Activated naive CD4-positive, alpha-beta T cell treated with anti-CD3 and anti-CD28 coated beads, Interleukin-2, amount 50 U/mL, for 24 hours (primary cell): Measurements from ENCODE around the gene NAGA.

Experiments
- H3K27ac Mint-ChIP-seq: one replicate; pipeline ENCODE4 v1.8.0; 2021; ENCODE audit warnings: mild to moderate bottlenecking, mixed read lengths
- H3K27me3 Mint-ChIP-seq: one replicate; pipeline ENCODE4 v1.8.0; 2021; ENCODE audit warnings: mixed read lengths
- H3K36me3 Mint-ChIP-seq: one replicate; pipeline ENCODE4 v1.8.0; 2021; ENCODE audit warnings: mixed read lengths
- H3K4me1 Mint-ChIP-seq: one replicate; pipeline ENCODE4 v1.8.0; 2021; ENCODE audit warnings: mixed read lengths
- H3K4me3 Mint-ChIP-seq: one replicate; pipeline ENCODE4 v1.8.0; 2021; ENCODE audit warnings: mild to moderate bottlenecking, mixed read lengths
- H3K9me3 Mint-ChIP-seq: one replicate; pipeline ENCODE4 v1.8.0; 2021; ENCODE audit warnings: mixed read lengths

Gene NAGA

DNA sequence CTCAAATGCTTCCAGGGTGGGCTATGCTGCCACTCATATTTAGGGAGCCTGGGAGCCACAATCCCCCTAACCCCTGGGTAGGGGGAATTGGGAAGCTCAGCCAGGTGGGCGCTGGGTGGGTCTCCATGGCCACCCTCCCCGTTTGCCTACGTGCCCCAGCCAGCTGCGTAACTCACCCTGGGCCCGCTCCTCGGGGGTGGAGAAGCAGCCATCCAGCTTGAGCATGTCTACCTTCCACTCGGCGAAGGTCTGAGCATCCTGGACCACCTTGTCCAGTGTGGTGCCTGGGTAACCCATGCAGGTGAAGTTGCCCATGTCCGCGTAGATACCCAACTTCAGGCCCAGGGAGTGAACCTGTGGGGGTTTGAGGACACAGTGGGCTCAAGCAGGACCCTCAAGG is 3.7 kb downstream of the NAGA start:
- Mint-ChIP-seq H3K27ac (no peak overlapping the region), H3K4me3 (no peak overlapping the region), H3K27me3 (no peaks in the 10 kb centered on the region), H3K9me3 (no peaks in the 10 kb centered on the region), H3K4me1 (peaks cover 24% of the 10 kb centered on the region), H3K36me3 (peaks cover 2% of the 10 kb centered on the region)

DNA sequence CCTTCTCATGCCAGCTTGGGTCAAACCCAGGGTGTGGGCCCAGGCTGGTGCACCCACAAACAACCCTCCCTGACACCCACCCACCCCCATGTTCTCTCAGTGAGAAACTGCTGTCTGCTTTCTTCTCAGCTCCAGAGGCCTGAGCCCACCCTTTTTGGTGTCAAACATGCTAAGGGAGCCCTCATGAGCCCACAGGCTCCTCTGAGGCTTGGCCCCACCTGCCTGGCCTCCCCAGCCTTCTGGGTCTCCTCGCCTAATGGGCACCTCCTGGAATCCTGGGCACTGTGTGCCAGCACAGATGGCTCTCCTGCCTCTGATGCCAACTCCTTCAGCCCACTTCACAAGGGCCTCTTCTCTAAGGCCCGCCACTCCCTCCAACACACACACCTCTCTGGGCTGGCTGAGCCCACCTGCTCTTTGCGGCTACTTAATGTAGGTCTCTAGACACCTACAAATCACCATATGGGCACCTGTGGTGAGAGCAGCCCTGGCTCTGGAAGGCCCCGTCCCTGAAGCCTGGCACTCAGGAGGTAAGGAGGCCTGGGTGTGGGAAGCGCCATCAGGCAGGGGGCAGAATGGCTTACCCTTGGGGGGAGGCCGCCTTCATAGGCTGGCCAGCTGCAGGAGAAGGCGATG is 4.4 kb downstream of the NAGA start:
- Mint-ChIP-seq H3K4me3 (no peak overlapping the region), H3K27ac (no peak overlapping the region), H3K36me3 (peaks cover 2% of the 10 kb centered on the region)

DNA sequence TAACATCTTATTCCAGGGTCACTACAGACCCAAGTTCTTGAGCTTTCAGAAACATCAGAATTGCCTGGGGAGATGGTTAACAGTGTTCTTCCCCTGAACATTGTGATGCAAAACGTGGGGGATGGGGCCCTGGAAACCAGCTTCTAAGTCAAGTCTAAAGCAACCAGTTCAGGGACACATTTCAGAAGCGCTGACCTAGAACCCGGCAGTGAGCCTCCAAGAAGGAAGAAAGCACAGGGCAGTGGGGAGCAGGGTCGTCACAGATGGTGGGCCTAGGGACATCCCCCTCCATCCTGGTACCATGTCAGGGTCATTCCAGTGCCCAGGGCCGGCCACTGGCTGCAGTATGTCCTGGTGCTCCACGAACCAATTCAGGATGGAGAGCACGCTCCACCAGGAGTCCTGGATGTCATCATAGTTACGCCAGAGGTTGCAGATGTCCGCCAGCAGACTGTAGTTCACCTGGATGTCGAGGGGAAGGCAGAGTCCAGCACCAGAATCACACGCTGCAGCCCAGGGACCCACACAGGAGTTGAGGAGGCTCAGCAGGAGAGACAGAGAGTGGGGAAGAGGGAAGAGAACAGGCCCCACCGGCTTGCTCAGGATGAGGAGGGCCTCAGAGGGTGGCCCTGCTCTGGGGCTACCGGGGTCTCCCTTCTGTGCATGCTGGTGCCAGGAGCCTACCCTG is 5.0 kb downstream of the NAGA start:
- Mint-ChIP-seq H3K27me3 (no peaks in the 10 kb centered on the region), H3K4me3 (no peak overlapping the region), H3K27ac (no peak overlapping the region), H3K9me3 (no peaks in the 10 kb centered on the region), H3K4me1 (peaks cover 12% of the 10 kb centered on the region), H3K36me3 (peaks cover 3% of the 10 kb centered on the region)

More for the DNA sequence above, 4.4 kb downstream of the NAGA start:
- Mint-ChIP-seq H3K9me3 (no peaks in the 10 kb centered on the region), H3K27me3 (no peaks in the 10 kb centered on the region), H3K4me1 (peaks cover 18% of the 10 kb centered on the region)

DNA sequence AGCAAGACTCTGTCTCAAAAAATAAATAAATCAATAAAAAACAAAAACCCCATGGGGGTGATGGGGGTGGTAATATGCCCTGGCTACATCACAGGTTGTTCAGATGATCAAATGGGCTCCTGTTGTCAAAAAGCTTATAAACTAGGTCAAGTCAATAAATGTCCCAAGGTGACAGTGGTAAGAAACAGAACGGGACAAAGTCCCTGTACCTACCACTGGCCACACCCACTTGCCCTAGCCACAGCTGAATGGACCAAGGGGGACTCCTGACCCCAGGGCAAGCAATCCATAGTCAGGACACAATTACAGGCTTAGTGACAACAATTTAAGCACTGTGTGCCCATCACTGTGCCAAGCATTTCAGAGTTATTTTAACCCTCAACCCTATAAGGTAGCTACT is 6.0 kb downstream of the NAGA start:
- Mint-ChIP-seq H3K36me3 (peaks cover 5% of the 10 kb centered on the region), H3K27me3 (no peaks in the 10 kb centered on the region), H3K4me1 (peaks cover 4% of the 10 kb centered on the region), H3K4me3 (no peak overlapping the region), H3K9me3 (no peaks in the 10 kb centered on the region), H3K27ac (no peak overlapping the region)

DNA sequence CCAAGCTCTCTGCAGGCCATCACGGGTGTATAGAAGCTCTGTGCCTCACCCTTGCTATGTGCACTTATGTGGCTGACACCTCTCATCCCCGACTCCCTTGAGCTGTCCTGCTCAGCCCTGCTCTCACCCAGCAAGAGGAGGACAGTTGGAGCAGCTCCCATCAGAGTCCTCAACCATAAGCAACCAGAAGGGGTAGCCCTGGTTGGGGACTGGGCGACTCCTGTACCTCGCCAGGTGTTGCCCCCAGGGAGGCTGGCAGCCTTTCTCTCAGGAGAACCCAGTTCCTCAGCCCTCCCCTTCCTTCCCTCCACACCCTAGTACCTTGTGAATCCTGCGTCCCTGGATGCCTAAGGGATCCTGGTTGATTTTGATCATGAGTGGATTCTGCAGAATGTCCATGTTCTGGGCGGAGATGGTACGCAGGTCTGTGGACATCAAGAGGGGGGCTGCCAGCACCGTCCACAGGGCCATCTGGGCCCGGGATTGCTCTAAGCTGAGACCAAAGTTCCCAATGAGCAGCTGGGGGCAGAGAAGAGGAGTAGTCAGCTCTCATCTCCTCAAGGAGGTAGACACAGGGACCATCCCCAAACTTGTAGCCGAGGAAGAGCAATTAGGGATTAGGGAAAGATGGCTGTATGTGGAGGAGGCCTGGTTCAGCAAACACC is 8.0 kb downstream of the NAGA start:
- no peaks in the 10 kb centered on the region for H3K4me1 Mint-ChIP-seq
- H3K9me3 Mint-ChIP-seq = no peaks in the 10 kb centered on the region
- H3K36me3 Mint-ChIP-seq = peaks cover 11% of the 10 kb centered on the region
- no peak overlapping the region for H3K27ac Mint-ChIP-seq
- H3K27me3 Mint-ChIP-seq = no peaks in the 10 kb centered on the region
- H3K4me3 Mint-ChIP-seq = no peak overlapping the region

DNA sequence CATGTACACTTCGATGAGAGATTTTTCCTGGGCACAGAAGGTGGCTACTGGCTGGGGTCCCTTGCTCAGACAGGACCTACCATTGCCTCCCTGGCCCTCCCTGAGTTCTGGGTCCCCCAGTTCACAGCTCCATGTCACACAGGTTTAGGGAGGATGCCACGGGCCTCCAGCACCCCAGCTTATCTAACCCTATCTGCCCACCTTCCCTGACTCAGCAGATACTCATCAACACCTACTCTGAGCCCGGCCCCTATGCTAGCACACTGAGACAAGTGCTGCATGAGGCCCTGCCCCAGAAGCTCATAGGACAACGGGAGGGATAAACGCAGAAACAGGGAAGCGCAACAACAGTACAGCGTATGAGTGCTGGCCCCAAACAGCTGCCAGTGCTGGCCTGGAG is 9.6 kb downstream of the NAGA start:
- H3K9me3 Mint-ChIP-seq = peaks cover 12% of the 10 kb centered on the region
- H3K4me3 Mint-ChIP-seq = no peak overlapping the region
- no peaks in the 10 kb centered on the region for H3K27me3 Mint-ChIP-seq
- H3K4me1 Mint-ChIP-seq = no peaks in the 10 kb centered on the region
- peaks cover 17% of the 10 kb centered on the region for H3K36me3 Mint-ChIP-seq
- H3K27ac Mint-ChIP-seq = no peak overlapping the region

DNA sequence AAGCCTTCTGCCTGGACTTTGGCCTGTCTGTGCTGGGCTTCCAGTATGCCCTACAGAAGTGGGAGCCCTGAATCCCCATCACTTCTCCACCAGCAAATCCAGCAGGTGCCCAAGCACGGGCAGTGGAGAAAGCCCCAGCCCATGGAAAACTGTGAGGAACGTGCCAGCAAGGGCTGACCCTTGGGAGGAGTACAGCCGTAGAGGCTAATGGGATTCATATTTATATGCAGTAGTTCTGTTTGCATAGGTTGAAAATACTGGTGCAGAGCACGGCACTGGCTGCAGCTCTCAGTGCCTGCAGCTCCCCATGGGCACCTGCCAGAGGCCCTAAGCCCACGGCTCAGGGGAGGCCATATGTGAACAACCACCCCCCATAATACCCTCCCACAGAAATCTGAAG is 10.1 kb downstream of the NAGA start:
- Mint-ChIP-seq H3K27me3 (no peaks in the 10 kb centered on the region), H3K36me3 (peaks cover 17% of the 10 kb centered on the region), H3K27ac (no peak overlapping the region), H3K4me1 (no peaks in the 10 kb centered on the region), H3K4me3 (no peak overlapping the region), H3K9me3 (peaks cover 14% of the 10 kb centered on the region)

DNA sequence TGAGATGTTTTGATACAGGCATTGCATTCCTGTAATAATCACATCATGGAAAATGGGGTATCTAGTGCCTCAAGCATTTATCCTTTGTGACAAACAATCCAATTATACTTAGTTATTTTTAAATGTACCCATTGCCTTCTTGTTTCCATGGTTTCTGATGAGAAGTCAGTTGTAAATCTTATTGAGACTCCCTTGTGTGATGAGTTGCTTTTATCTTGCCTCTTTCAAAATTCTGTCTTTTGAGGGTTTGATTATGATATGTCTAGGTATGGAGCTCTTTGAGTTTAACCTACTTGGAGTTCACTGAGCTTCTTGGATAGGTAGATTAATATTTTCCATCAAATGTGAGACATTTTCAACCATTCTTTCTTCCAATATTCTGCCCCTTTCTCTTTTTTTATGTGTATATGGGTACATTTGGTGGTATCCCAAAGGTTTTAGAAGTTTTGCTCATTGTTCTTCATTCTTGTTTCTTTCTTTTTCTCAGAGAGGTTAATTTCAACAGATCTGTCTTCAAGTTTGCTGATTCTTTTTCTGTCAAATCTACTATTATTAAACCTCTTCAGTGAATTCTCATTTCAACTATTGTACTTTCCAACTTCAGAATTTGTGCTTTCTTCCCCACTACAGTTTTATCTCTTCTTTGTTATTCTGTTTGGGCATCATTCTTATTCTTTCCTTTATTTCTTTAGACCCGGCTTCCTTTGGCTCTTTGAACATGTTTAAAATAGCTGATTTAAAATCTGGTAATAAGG is 13.7 kb downstream of the NAGA start:
- H3K4me3 Mint-ChIP-seq = no peak overlapping the region
- no peak overlapping the region for H3K27ac Mint-ChIP-seq
- peaks cover 17% of the 10 kb centered on the region for H3K36me3 Mint-ChIP-seq
- peaks cover 14% of the 10 kb centered on the region for H3K9me3 Mint-ChIP-seq
- H3K4me1 Mint-ChIP-seq = no peaks in the 10 kb centered on the region
- H3K27me3 Mint-ChIP-seq = no peaks in the 10 kb centered on the region

DNA sequence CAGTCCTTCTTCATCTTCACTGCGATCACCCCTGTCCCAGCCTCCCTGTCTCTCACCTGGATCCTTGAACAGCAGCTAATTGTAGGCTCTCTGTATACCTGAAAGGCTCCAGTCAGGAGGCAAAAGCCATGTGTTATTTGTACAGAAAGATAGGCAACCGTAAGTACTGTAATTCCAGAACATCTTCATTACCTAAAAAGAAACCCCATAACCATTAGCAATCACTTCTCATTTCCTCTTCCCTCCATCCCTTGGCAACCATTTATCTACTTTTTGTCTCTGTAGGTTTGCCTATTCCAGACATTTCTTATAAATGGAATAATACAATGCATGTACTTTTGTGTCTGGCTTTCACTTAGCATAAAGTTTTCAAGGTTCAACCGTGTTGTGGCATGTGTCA is 17.8 kb downstream of the NAGA start:
- Mint-ChIP-seq H3K27ac (no peak overlapping the region), H3K4me3 (no peak overlapping the region), H3K9me3 (peaks cover 14% of the 10 kb centered on the region), H3K4me1 (no peaks in the 10 kb centered on the region), H3K27me3 (no peaks in the 10 kb centered on the region), H3K36me3 (peaks cover 7% of the 10 kb centered on the region)

DNA sequence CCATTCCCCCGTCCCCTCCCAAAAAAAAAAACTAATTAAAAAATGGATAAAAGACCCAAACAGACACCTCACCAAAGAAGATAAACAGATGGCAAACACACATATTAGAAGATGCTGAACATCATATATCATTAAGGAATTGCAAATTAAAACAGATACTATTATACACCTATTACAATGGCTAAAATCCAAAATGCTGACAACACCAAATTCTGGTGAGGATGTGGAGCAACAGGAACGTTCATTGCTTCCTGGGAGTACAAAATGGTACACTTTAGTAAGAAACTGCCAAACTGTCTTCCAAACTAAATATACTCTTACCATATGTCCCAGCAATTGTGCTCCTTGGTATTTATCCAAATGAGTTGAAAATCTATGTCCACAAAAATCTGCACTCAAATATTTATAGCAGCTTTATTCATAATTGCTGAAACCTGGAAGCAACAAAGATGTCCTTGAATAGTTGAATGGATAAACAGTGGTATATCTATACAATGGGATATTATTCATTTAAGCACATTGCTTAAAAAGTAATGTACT is 19.9 kb downstream of the NAGA start:
- Mint-ChIP-seq H3K36me3 (no peaks in the 10 kb centered on the region), H3K4me3 (no peak overlapping the region), H3K9me3 (no peaks in the 10 kb centered on the region), H3K27me3 (no peaks in the 10 kb centered on the region), H3K27ac (no peak overlapping the region), H3K4me1 (no peaks in the 10 kb centered on the region)

DNA sequence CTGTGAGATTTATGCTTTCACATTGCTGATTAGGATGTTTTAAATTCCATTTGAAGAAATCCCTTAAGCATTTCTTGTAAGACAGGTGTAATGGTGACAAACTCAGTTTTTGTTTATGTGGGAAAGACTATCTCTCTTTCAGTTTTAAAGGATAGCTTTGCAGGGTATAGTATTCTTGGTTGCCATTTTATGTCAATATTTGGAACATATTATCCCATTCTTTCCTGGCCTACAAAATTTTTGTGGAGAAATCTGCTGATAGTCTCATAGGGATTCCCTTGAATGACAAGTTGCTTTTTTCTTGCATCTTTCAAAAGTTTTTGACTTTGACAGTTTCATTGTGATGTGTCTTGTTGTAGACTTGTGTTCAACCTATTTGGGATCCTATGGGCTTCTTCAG is 28.8 kb downstream of the NAGA start:
- Mint-ChIP-seq H3K4me1 (no peaks in the 10 kb centered on the region), H3K27me3 (no peaks in the 10 kb centered on the region), H3K36me3 (peaks cover 11% of the 10 kb centered on the region), H3K4me3 (no peak overlapping the region), H3K27ac (no peak overlapping the region), H3K9me3 (peaks cover 11% of the 10 kb centered on the region)

DNA sequence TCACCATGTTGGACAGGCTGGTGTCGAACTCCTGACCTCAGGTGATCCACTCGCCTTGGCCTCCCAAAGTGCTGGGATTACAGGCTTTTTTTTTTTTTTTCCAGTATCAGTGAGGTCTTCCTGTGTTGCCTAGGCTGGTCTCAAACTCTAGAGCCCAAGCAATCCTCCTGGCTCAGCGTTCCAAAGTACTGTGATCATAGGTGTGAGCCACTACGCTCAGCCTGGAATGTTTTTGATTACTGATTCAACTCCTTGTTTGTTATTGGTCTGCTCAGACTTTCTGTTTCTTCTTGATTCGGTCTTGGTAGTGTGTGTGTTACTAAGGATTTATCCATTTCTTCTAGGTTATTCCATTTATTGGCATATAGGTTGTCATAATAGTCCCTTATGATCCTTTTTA is 31.3 kb downstream of the NAGA start:
- Mint-ChIP-seq H3K9me3 (peaks cover 11% of the 10 kb centered on the region), H3K27me3 (no peaks in the 10 kb centered on the region), H3K27ac (no peak overlapping the region), H3K4me3 (no peak overlapping the region), H3K4me1 (no peaks in the 10 kb centered on the region), H3K36me3 (peaks cover 11% of the 10 kb centered on the region)

DNA sequence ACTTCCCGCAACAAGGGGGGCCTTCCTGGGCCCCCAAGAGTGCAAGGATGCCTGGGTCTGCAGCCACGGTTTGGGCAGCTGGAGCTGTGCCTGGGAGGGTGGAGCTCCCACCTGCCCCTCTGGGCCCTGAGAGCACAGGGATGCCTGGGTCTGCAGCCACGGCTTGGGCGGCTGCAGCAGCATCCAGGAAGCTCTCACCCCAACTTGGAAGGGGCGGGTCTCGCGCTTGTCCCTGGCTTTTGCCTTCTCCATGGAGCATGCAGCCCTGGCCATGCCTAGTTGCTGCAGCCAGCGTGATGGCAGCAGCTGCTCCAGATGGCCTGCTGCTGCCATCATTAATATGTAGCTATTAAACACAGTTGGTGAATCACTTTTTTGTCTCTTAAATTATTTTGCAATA is 35.4 kb downstream of the NAGA start:
- H3K27me3 Mint-ChIP-seq = no peaks in the 10 kb centered on the region
- H3K4me1 Mint-ChIP-seq = peaks cover 16% of the 10 kb centered on the region
- H3K36me3 Mint-ChIP-seq = peaks cover 3% of the 10 kb centered on the region
- no peaks in the 10 kb centered on the region for H3K9me3 Mint-ChIP-seq
- no peak overlapping the region for H3K27ac Mint-ChIP-seq
- H3K4me3 Mint-ChIP-seq = no peak overlapping the region

DNA sequence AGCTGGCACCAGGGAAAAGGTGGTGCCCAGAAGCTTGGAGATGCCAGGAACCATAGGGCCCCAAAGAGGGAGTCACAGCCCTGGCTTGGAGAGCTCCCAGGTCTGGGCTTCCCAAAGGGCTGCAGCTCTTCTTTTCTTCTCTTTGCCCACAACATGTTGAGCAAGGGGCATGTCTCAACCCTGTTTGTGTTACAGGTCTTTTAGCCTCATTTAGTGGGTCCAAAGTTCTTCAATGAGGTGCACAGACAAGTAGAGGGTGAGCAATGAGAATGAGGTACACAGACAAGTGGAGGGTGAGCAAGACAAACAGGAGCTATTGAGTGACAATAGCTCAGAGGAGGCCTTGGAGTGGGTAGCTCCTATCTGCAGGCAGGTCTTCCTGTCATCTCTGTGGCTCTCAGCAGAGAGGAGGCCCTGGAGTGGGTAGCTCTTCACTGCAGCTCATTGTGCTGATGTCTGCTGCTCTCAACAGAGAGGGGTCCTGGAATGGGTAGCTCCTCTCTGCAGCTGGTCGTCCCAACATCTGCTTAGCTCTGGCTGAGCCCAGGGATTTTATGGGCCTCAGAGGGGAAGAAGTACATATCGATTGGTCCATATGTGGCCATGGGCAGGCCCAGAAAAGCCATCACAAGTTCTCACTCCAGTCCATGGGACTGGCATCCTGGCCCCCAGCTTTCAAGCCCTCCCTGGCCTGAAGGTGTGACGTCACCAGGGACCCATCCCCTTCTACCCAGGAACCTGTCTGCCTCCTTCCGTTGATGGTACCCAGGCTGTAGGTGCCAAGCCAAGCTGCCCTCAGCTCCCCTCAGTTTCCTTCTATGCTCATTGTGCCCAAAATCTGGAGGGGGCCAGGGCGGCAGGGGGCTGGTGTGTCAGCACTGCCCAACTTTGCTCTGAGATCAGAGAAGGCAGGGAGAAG is 37.1 kb downstream of the NAGA start:
- H3K9me3 Mint-ChIP-seq = no peaks in the 10 kb centered on the region
- no peaks in the 10 kb centered on the region for H3K27me3 Mint-ChIP-seq

DNA sequence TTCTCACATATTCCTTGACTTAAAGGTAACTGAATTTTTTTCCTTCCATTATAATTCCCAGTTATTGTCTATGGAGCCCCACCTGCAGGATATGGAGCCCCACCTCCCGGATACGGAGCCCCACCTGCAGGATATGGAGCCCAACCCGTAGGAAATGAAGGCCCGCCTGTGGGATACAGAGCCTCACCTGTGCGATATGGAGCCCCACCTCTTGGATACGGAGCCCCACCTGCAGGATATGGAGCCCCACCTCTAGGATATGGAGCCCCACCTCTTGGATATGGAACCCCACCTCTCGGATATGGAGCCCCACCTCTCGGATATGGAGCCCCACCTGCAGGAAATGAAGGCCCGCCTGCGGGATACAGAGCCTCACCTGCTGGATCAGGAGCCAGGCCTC is 43.9 kb downstream of the NAGA start:
- H3K27ac Mint-ChIP-seq = no peak overlapping the region
- H3K27me3 Mint-ChIP-seq = no peaks in the 10 kb centered on the region
- peaks cover 26% of the 10 kb centered on the region for H3K4me1 Mint-ChIP-seq
- no peaks in the 10 kb centered on the region for H3K36me3 Mint-ChIP-seq
- H3K9me3 Mint-ChIP-seq = no peaks in the 10 kb centered on the region
- no peak overlapping the region for H3K4me3 Mint-ChIP-seq

More for the DNA sequence above, 37.1 kb downstream of the NAGA start:
- Mint-ChIP-seq H3K27ac (no peak overlapping the region), H3K36me3 (peaks cover 3% of the 10 kb centered on the region), H3K4me1 (peaks cover 16% of the 10 kb centered on the region), H3K4me3 (no peak overlapping the region)
